Measurements from ENCODE around the gene MYG1. TPM values are rescaled to one million over a fixed set of nuclear protein-coding genes. Genes with fewer than 3 reads are reported as not detected.

Gene MYG1, protein sequence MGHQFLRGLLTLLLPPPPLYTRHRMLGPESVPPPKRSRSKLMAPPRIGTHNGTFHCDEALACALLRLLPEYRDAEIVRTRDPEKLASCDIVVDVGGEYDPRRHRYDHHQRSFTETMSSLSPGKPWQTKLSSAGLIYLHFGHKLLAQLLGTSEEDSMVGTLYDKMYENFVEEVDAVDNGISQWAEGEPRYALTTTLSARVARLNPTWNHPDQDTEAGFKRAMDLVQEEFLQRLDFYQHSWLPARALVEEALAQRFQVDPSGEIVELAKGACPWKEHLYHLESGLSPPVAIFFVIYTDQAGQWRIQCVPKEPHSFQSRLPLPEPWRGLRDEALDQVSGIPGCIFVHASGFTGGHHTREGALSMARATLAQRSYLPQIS
- 10 to 100 TPM; 38.2 to 54.6 (median 46.3) TPM for total RNA-seq

DNA sequence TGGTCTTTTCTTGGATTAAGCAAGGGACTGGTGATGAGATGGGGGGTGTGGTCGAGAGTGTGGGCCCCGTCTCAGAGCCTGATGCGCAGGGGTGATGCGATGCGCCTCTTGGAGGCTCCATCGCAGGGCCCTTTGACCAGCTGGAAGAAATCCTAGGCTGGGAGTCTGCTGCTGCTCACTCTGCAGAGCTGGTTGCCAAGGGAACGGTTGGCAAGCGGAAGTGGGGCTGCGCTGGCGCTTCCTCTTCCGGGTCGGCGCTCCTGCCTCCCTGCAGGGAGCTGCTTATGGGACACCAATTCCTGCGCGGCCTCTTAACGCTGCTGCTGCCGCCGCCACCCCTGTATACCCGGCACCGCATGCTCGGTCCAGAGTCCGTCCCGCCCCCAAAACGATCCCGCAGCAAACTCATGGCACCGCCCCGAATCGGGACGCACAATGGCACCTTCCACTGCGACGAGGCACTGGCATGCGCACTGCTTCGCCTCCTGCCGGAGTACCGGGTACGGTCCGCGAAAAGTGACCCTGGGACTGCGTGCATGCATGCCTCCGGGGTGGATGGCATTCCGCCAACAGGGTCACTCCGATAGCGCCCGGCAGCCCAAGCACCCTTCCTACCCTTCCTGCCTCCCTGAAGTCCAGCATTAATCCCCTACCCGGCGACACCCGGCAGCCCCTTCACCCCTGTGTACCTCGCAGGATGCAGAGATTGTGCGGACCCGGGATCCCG is at the start of gene MYG1:
TSS of gene MYG1 (plus strand) at position 242 of the 727 bp plus-strand sequence. CDS start at position 285, 43 bp downstream.
- Histone ChIP-seq H3K4me3 (peak within 1 kb of the TSS; percentile 63), H3K4me1 (peaks cover 73% of the 10 kb centered on the region), H3K9me3 (no peaks in the 10 kb centered on the region), H3K27me3 (no peaks in the 10 kb centered on the region), H3K27ac (peak within 1 kb of the TSS; percentile 81), H3K36me3 (peaks cover 32% of the 10 kb centered on the region)
- DNase-seq (ENCODE audit: low spot score in 2 of 2): peak; percentile 88 to 91
- peak in 1 of 2 donors; percentile 10 for TF ChIP-seq CTCF (IDR thresholded peaks at IDR 0.05)
- TF ChIP-seq EP300 (IDR thresholded peaks at IDR 0.05): no peak
- TF ChIP-seq POLR2AphosphoS5 (IDR thresholded peaks at IDR 0.05): peak in 2 of 3 donors; percentile 67 to 76
- TF ChIP-seq POLR2A (IDR thresholded peaks at IDR 0.05): peak in 1 of 2 donors; percentile 34
- 1% methylated on average over 16 of the region's 51 CpGs for WGBS

- H3K4me3 ChIP-seq: peak overlapping the region; percentile 65
- TF ChIP-seq CTCF (IDR thresholded peaks at IDR 0.05): peak in 1 of 2 donors; percentile 19
- no peak for TF ChIP-seq EP300 (IDR thresholded peaks at IDR 0.05)
- TF ChIP-seq POLR2AphosphoS5 (IDR thresholded peaks at IDR 0.05): peak in 1 of 3 donors; percentile 27
- no peak for TF ChIP-seq POLR2A (IDR thresholded peaks at IDR 0.05)
- peak overlapping the region; percentile 87 for H3K27ac ChIP-seq
- peaks cover 9% of the 10 kb centered on the region for H3K36me3 ChIP-seq
- H3K27me3 ChIP-seq: no peaks in the 10 kb centered on the region
- H3K9me3 ChIP-seq: no peaks in the 10 kb centered on the region
- H3K4me1 ChIP-seq: peaks cover 44% of the 10 kb centered on the region
- DNase-seq (ENCODE audit: low spot score in 2 of 2): peak; percentile 86 to 88
- WGBS: under 1% methylated on average over 37 of the region's 51 CpGs
Observed at GRCh38 chr12:53251477-53252348, 47.8 kb upstream of the MYG1 start.

- peak overlapping the region; percentile 65 for H3K4me3 ChIP-seq
- no peaks in the 10 kb centered on the region for H3K9me3 ChIP-seq
- H3K4me1 ChIP-seq: peaks cover 44% of the 10 kb centered on the region
- H3K36me3 ChIP-seq: peaks cover 9% of the 10 kb centered on the region
- peak in 1 of 2 donors; percentile 78 for DNase-seq (ENCODE audit: low spot score in 2 of 2)
- no peak for TF ChIP-seq CTCF (IDR thresholded peaks at IDR 0.05)
- no peak for TF ChIP-seq POLR2A (IDR thresholded peaks at IDR 0.05)
- no peak for TF ChIP-seq POLR2AphosphoS5 (IDR thresholded peaks at IDR 0.05)
- TF ChIP-seq EP300 (IDR thresholded peaks at IDR 0.05): no peak
- H3K27me3 ChIP-seq: no peaks in the 10 kb centered on the region
- H3K27ac ChIP-seq: peak overlapping the region; percentile 87
- WGBS: 5% methylated on average over 14 of the region's 19 CpGs
Observed at GRCh38 chr12:53252349-53252916, 47.1 kb upstream of the MYG1 start.

GRCh38 chr12:53253298-53253697 is 46.2 kb upstream of the MYG1 start:
- Histone ChIP-seq H3K36me3 (peaks cover 9% of the 10 kb centered on the region), H3K27ac (peak overlapping the region; percentile 87), H3K9me3 (no peaks in the 10 kb centered on the region), H3K27me3 (no peaks in the 10 kb centered on the region), H3K4me3 (peak overlapping the region; percentile 65), H3K4me1 (peaks cover 44% of the 10 kb centered on the region)
- DNase-seq (ENCODE audit: low spot score in 2 of 2): no peak
- WGBS: 93% methylated on average over 8 of the region's 13 CpGs
- TF ChIP-seq POLR2AphosphoS5 (IDR thresholded peaks at IDR 0.05): no peak
- no peak for TF ChIP-seq EP300 (IDR thresholded peaks at IDR 0.05)
- no peak for TF ChIP-seq POLR2A (IDR thresholded peaks at IDR 0.05)
- no peak for TF ChIP-seq CTCF (IDR thresholded peaks at IDR 0.05)

All from suprapubic skin (tissue), 4 donors.